PFSK-1 (cell line): Measurements from ENCODE around the gene KHDC3L.

Source experiments
- POLR2AphosphoS5 ChIP-seq: IDR thresholded peaks from 2 replicates; pipeline ENCODE4 v1.6.1; 2012; ENCODE audit warnings: low read depth, mild to moderate bottlenecking, control low read depth, low read length, moderate library complexity
- SIN3A ChIP-seq: IDR thresholded peaks from 2 replicates; pipeline ENCODE4 v1.6.1; 2012; ENCODE audit warnings: mild to moderate bottlenecking, low read length, moderate library complexity, borderline replicate concordance; ENCODE audit not compliant: insufficient read depth
- TAF1 ChIP-seq: IDR thresholded peaks from 2 replicates; pipeline ENCODE4 v1.6.1; 2012; ENCODE audit warnings: low read length, control low read depth, borderline replicate concordance; ENCODE audit not compliant: insufficient read depth
- TF ChIP-seq, protein P1 (sequence below), 2 experiments: IDR thresholded peaks; 2 replicates each; pipeline versions ENCODE4 v1.6.1 to v1.8.0; 2011 to 2012; ENCODE audit warnings: low read depth in 2 of 2, low read length in 2 of 2, control low read depth in 1 of 2, inconsistent platforms in 1 of 2, mild to moderate bottlenecking in 1 of 2, moderate library complexity in 1 of 2; ENCODE audit not compliant: insufficient read depth in 1 of 2

DNA sequence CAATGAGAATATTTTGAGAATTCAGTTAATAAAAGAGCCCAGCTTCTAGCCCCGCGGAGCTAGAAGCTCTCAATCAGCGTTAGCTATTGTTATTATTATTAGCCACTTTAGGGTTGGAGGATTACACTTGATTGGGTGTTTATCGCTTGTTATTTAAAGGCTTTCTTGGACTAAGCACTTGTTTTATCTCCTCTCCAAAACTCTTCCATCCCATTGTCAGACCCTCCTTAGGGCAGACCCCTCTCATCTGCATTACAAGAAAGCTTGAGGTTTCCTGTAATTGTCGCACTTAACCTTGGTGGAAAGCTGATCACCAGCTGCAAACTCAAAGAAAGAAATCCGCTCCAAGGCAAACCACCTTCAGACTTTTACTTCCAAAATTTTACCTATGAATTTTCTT lies 13.1 kb upstream of the KHDC3L start:
- TF ChIP-seq, protein P1, sequence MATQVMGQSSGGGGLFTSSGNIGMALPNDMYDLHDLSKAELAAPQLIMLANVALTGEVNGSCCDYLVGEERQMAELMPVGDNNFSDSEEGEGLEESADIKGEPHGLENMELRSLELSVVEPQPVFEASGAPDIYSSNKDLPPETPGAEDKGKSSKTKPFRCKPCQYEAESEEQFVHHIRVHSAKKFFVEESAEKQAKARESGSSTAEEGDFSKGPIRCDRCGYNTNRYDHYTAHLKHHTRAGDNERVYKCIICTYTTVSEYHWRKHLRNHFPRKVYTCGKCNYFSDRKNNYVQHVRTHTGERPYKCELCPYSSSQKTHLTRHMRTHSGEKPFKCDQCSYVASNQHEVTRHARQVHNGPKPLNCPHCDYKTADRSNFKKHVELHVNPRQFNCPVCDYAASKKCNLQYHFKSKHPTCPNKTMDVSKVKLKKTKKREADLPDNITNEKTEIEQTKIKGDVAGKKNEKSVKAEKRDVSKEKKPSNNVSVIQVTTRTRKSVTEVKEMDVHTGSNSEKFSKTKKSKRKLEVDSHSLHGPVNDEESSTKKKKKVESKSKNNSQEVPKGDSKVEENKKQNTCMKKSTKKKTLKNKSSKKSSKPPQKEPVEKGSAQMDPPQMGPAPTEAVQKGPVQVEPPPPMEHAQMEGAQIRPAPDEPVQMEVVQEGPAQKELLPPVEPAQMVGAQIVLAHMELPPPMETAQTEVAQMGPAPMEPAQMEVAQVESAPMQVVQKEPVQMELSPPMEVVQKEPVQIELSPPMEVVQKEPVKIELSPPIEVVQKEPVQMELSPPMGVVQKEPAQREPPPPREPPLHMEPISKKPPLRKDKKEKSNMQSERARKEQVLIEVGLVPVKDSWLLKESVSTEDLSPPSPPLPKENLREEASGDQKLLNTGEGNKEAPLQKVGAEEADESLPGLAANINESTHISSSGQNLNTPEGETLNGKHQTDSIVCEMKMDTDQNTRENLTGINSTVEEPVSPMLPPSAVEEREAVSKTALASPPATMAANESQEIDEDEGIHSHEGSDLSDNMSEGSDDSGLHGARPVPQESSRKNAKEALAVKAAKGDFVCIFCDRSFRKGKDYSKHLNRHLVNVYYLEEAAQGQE (IDR thresholded peaks at IDR 0.05; ENCODE audit: insufficient read depth in 1 of 2, low read depth in 2 of 2, low read length in 2 of 2), result no peak
- TF ChIP-seq POLR2AphosphoS5 (no peak), SIN3A (no peak), TAF1 (no peak)
